Activated CD4-positive, alpha-beta T cell treated with anti-CD3 and anti-CD28 coated beads, Interleukin-2, amount 10 ng/mL, durations not matched to agents 7 days and 5 days (primary cell): Measurements from ENCODE around the gene CLCA1. TPM values are rescaled to one million over a fixed set of nuclear protein-coding genes. Genes with fewer than 3 reads are reported as not detected.
"Not testable (repeated sequence)": the region's sequence is repeated elsewhere in the genome, so short reads cannot be mapped to it uniquely, and the experiment has no call there.

Experiments
- CTCF ChIA-PET: fragments of 350-600 bp; sonication (Branson Sonifier 250); formaldehyde crosslinking; loops from one replicate; lab custom pipeline; 2021; ENCODE audit warnings: antibody characterized with exemption; lab: Charles Lee
- POLR2A ChIA-PET: fragments of 350-600 bp; sonication (Branson Sonifier 250); formaldehyde crosslinking; loops from one replicate; lab custom pipeline; 2021; ENCODE audit warnings: antibody characterized with exemption; lab: Charles Lee
- DNase-seq: peaks from one replicate; pipeline ENCODE4 v3.0.0-alpha.2; 2020
- H3K27ac Mint-ChIP-seq: one replicate; pipeline ENCODE4 v1.8.0; 2021; ENCODE audit warnings: mild to moderate bottlenecking, moderate library complexity, mixed read lengths
- H3K27me3 Mint-ChIP-seq: one replicate; pipeline ENCODE4 v1.8.0; 2021; ENCODE audit warnings: mixed read lengths
- H3K36me3 Mint-ChIP-seq: one replicate; pipeline ENCODE4 v1.8.0; 2021; ENCODE audit warnings: low read depth, mixed read lengths
- H3K4me1 Mint-ChIP-seq: one replicate; pipeline ENCODE4 v1.8.0; 2021; ENCODE audit warnings: mixed read lengths
- H3K4me3 Mint-ChIP-seq: one replicate; pipeline ENCODE4 v1.8.0; 2021; ENCODE audit warnings: mild to moderate bottlenecking, moderate library complexity, mixed read lengths
- H3K9me3 Mint-ChIP-seq: one replicate; pipeline ENCODE4 v1.8.0; 2021; ENCODE audit warnings: mixed read lengths
- total RNA-seq, 2 experiments: library from RNA; stranded (reverse); gene quantifications; one replicate each; pipeline ENCODE4 v1.2.3, GENCODE V29; 2021

CLCA1 gene
- total RNA-seq, 2 experiments from 2014 or later = not detected

DNA sequence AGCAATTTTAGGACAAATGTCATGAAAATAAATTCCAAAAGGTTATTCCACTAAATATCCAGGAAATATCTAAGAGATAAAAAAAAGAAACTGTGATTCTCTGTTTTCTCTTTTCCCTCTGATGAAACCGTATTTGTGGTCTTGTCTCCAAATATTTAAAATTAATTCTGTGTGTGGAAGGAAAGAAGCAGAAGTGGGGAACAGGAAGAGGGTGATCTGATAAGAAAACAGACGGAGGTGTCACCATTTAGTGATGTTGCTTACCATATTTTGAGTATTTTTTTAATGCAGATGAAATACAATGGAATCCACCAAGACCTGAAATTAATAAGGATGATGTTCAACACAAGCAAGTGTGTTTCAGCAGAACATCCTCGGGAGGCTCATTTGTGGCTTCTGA lies 29.6 kb downstream of the CLCA1 start:
- Mint-ChIP-seq H3K27ac (no peak overlapping the region), H3K9me3 (no peaks in the 10 kb centered on the region), H3K4me3 (no peak overlapping the region), H3K36me3 (no peaks in the 10 kb centered on the region), H3K27me3 (peaks cover 14% of the 10 kb centered on the region), H3K4me1 (peaks cover 12% of the 10 kb centered on the region)
- DNase-seq = no peak
- POLR2A ChIA-PET = no interaction called here
- CTCF ChIA-PET = interaction anchor here (1.2 kb wide), 1 partner anchor 153 kb away, joined by 3 read pairs; no protein-coding TSS in a partner anchor

DNA sequence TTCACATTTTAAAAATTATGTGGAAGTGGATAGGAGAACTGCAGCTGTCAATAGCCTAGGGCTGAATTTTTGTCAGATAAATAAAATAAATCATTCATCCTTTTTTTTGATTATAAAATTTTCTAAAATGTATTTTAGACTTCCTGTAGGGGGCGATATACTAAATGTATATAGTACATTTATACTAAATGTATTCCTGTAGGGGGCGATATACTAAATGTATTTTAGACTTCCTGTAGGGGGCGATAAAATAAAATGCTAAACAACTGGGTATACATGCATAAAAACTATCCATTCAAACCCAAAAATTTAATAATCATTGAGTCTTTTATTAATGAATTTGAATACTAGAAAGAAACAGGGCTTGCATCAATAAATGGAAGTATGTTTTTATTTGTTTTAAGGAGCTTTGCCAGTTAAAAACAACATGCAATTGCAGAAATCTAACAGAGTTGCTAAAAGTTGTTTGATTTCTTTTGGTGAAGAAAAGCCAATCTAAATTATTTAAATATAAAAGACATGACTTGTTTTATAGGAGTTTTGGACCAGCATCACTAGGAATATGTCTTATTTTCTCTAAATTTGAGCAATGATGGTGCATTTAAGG lies 31.4 kb downstream of the CLCA1 start:
- Mint-ChIP-seq H3K36me3 (no peaks in the 10 kb centered on the region), H3K9me3 (no peaks in the 10 kb centered on the region), H3K4me3 (no peak overlapping the region), H3K27me3 (peaks cover 20% of the 10 kb centered on the region), H3K27ac (no peak overlapping the region), H3K4me1 (peaks cover 15% of the 10 kb centered on the region)
- DNase-seq = no peak
- ChIA-PET CTCF (interaction anchor here (0.7 to 2.0 kb wide), 8 partner anchors 10 to 253 kb away, joined by 3 to 8 read pairs (median 3); no protein-coding TSS in a partner anchor), POLR2A (no interaction called here)

DNA sequence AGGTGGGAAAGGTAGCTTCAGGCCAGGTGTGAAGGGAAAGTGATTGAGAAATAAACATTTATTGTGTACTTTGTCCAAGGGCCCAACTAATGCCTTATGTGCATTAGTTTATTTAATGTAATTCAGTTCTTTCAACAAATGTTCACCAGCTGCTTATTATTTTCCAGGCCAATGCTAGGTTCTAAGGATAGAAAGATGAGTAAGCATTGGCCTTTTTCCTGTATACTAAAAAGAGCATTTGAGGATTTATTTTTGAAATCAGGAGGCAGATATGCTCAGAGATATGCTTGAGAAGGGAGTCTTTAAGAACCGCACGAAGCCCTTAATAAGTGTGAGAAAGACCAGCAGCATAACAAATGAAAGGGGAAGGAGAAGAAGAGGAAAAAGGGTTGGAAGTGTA lies 32.0 kb downstream of the CLCA1 start:
- Mint-ChIP-seq H3K9me3 (no peaks in the 10 kb centered on the region), H3K27me3 (peaks cover 25% of the 10 kb centered on the region), H3K27ac (no peak overlapping the region), H3K4me3 (no peak overlapping the region), H3K4me1 (peaks cover 15% of the 10 kb centered on the region), H3K36me3 (no peaks in the 10 kb centered on the region)
- CTCF ChIA-PET = interaction anchor here (0.5 to 2.0 kb wide), 7 partner anchors 9 to 253 kb away, joined by 3 to 8 read pairs (median 3); no protein-coding TSS in a partner anchor
- DNase-seq = no peak
- POLR2A ChIA-PET = no interaction called here

DNA sequence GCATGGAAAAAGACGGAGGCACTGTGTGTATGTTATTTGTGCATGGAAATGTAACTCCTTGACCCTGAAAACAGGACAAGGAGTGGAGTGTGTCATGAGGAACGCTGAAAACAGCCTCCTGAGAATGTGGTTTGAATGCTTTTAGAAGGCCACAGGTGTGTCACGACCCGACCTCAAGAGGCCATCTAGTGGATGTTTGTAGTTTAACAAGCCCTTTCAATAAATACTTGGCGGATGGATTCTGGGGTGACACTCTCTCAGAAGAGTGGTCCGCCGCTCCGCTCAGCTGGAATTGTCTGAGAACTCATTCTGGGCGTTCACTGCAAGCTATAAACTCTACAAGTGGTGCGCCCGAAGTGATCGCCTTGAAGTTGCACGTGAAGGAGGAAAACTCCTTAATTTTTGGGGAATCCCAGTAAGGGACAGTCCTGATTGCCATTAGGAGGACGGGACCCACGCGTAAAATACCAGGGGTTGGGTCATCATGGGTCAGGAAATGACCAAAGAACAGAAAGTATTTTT lies 33.5 kb downstream of the CLCA1 start:
- H3K27ac Mint-ChIP-seq = peak overlapping the region; percentile 25
- H3K4me3 Mint-ChIP-seq = peak overlapping the region; percentile 61
- H3K9me3 Mint-ChIP-seq, POLR2A ChIA-PET, H3K36me3 Mint-ChIP-seq: not testable (repeated sequence)
- peaks cover 25% of the 10 kb centered on the region for H3K27me3 Mint-ChIP-seq
- peaks cover 15% of the 10 kb centered on the region for H3K4me1 Mint-ChIP-seq
- CTCF ChIA-PET = interaction anchor here (0.7 to 1.5 kb wide), 4 partner anchors 29 to 122 kb away, joined by 3 to 6 read pairs (median 4); no protein-coding TSS in a partner anchor
- DNase-seq = peak; percentile 53

DNA sequence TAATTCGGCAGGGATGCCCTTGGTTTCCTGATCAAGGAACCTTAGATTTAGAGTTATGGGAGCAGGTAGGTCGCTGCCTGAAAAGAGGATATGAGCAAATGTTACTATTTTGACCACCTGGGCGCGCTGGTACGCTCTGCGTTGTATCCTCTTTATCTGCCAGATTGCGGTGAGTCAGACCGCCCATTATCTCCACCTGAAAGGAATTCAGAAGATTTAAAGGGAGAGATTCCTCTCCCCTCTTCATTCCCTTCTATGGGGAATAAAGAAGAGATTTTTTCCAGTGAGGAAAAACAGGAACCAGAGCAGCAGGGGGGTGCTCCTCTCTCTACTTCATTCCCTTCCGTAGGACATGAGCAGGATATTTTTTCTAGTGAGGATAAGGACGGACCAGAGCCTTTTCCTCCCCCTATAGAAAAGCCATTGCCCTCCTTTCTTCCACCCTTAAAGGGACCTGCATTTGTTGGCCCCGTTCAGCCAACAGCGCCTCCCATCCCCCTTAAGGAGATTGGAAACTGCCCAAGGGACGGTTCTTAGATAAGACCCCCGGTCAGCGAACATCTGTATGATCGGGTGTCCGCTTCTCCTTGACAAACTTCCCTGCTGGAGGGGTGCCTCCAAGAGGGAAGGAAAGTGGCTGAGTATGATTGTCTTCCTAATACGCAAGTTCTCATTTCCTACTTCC lies 34.1 kb downstream of the CLCA1 start:
- H3K4me3 Mint-ChIP-seq = peak overlapping the region; percentile 61
- H3K27ac Mint-ChIP-seq = no peak overlapping the region
- H3K36me3 Mint-ChIP-seq = no peaks in the 10 kb centered on the region
- no peaks in the 10 kb centered on the region for H3K9me3 Mint-ChIP-seq
- no peak for DNase-seq
- ChIA-PET POLR2A (no interaction called here), CTCF (interaction anchor here (1.1 to 1.5 kb wide), 3 partner anchors 30 to 202 kb away, joined by 3 to 6 read pairs (median 6); partner anchors contain the start of gene SH3GLB1)
- peaks cover 14% of the 10 kb centered on the region for H3K4me1 Mint-ChIP-seq
- H3K27me3 Mint-ChIP-seq = peaks cover 23% of the 10 kb centered on the region

DNA sequence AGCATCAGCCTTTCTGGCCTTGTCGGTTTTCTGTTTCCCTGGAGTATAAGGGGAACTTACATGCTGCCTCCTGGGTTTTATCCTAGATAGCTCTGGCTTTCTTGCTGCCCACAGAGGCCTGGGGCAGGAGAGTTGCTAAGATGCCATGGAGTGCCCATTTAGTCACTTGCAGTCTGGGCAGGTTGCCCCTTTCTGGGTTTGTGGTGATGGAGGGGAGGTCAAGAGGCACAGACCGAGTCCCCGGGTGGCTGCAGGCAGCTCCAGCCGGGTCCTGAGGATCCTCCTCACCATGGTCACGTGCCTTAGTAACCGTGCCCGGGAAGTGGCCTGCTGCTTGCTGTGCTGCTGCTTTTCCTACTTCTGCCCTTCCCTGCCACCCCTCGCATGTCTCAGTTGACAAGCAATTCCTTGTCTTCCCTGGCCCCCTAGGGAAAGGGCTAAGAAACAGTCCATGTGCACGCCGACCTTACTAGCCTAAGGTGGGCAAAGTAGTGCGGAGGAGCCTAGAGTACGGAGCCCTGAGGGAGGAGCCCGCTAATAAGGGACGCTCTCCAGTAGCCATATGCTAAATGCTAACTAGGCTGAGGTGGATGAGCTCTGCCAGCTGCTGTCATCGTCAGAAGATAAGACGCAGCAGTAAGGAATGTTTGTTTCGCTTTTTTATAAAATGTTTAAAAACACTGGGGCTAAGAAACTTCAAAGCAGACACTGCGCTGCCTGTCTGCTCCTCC lies 34.8 kb downstream of the CLCA1 start:
- Mint-ChIP-seq H3K36me3 (no peaks in the 10 kb centered on the region), H3K27me3 (peaks cover 18% of the 10 kb centered on the region), H3K4me1 (peaks cover 12% of the 10 kb centered on the region), H3K4me3 (no peak overlapping the region), H3K27ac (peak overlapping the region; percentile 48), H3K9me3 (no peaks in the 10 kb centered on the region)
- no peak for DNase-seq
- POLR2A ChIA-PET = no interaction called here
- CTCF ChIA-PET = interaction anchor here (0.9 to 1.5 kb wide), 3 partner anchors 22 to 201 kb away, joined by 3 to 8 read pairs (median 6); partner anchors contain the start of gene SH3GLB1

DNA sequence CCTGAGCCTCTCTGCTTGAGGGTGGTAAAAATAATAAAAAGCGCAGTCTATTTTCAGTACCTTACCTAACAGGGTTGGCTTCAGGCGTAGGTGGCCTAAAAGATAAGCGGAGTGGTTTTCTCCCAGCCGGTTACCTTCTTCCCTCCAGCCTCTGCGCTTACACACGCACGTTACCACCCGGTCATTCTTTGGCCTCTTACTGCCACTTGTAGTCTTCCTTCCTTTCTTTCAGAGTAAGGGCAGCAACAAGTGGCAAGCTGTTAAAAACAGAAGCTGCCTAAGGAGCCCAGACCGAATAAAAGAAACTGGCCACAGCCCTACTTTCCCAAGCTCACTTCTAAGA lies 35.4 kb downstream of the CLCA1 start:
- H3K9me3 Mint-ChIP-seq = no peaks in the 10 kb centered on the region
- ChIA-PET CTCF (interaction anchor here (0.8 to 1.5 kb wide), 4 partner anchors 23 to 201 kb away, joined by 3 to 8 read pairs (median 4); partner anchors contain the start of gene SH3GLB1), POLR2A (no interaction called here)
- H3K4me1 Mint-ChIP-seq = peaks cover 12% of the 10 kb centered on the region
- H3K27me3 Mint-ChIP-seq = peaks cover 13% of the 10 kb centered on the region
- H3K4me3 Mint-ChIP-seq = no peak overlapping the region
- no peak for DNase-seq
- H3K27ac Mint-ChIP-seq = no peak overlapping the region
- H3K36me3 Mint-ChIP-seq = no peaks in the 10 kb centered on the region

DNA sequence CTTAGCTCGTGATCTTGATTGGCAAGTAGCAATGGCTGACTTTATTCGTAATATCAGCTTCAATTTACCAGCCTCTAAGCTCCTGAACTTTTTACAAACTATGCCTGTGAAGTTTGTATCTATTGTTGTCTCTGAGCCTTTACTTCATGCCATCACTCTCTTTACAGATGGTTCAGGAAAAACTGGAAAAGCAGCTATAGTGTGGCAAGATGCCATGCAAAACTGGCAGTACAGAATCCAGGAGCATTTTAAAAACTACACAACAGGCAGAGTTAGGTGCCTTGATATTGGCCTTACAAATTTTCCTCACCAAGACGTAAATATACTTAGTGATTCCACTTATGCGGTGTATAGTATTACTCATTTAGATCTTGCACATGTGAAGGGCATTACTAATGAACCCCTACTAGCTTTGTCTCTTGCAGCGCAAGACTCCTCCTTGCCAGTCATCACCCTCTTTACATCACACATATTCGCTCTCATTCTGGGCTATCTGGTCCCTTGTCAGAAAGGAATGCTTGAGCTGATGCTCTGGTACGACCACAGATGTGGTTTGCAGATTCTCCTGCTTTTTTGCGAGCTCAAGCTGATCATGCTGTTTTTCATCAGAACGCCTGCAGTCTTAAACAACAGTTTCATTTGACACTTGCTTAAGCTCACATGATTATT lies 36.3 kb downstream of the CLCA1 start:
- Mint-ChIP-seq H3K36me3 (no peaks in the 10 kb centered on the region), H3K4me3 (no peak overlapping the region), H3K27me3 (peaks cover 11% of the 10 kb centered on the region), H3K4me1 (peaks cover 12% of the 10 kb centered on the region), H3K27ac (no peak overlapping the region), H3K9me3 (no peaks in the 10 kb centered on the region)
- DNase-seq = no peak
- ChIA-PET POLR2A (no interaction called here), CTCF (interaction anchor here (0.8 to 1.5 kb wide), 4 partner anchors 23 to 200 kb away, joined by 3 to 8 read pairs (median 3); no protein-coding TSS in a partner anchor)

DNA sequence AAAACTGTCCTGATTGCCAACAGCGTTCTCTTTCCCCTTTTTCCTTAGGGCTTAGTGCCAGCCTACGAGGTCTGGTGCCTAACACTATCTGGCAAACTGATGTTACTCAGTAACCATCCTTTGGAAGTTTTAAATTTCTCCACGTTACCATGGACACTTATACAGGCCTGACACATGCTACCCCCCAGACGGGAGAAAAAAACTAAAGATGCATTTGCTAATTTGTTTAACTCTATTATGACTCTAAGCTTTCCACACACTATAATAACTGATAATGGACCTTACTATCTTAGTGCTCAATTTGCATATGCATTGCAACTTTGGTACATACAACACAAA lies 36.8 kb downstream of the CLCA1 start:
- no peak for DNase-seq
- H3K4me1 Mint-ChIP-seq = peaks cover 12% of the 10 kb centered on the region
- no peak overlapping the region for H3K27ac Mint-ChIP-seq
- no peaks in the 10 kb centered on the region for H3K36me3 Mint-ChIP-seq
- CTCF ChIA-PET = interaction anchor here (0.9 kb wide), 1 partner anchor 200 kb away, joined by 3 read pairs; no protein-coding TSS in a partner anchor
- no peak overlapping the region for H3K4me3 Mint-ChIP-seq
- no peaks in the 10 kb centered on the region for H3K9me3 Mint-ChIP-seq
- peaks cover 11% of the 10 kb centered on the region for H3K27me3 Mint-ChIP-seq
- POLR2A ChIA-PET = no interaction called here

DNA sequence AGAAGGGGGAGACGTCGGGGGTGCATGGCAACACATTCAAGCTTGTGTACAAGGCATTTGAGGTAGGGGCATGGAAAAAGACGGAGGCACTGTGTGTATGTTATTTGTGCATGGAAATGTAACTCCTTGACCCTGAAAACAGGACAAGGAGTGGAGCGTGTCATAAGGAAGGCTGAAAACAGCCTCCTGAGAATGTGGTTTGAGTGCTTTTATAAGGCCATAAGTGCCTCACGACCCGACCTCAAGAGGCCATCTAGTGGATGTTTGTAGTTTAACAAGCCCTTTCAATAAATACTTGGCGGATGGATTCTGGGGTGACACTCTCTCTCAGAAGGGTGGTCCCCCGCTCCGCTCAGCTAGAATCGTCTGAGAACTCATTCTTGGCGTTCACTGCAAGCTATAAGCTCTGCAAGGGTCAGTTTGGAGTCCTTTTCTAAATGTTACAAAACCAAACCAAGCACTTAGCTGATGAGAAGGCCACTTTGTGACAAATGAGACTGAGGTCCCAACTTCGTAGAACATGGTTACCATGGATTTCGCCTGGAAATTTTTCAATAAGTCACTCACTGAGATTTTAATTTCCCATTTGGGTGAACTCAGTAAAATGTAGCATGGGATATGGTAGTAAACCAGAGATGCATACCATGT lies 39.3 kb downstream of the CLCA1 start:
- ChIA-PET POLR2A (no interaction called here), CTCF (interaction anchor here (0.6 kb wide), 1 partner anchor 469 kb away, joined by 3 read pairs; no protein-coding TSS in a partner anchor)
- Mint-ChIP-seq H3K4me3 (no peak overlapping the region), H3K36me3 (no peaks in the 10 kb centered on the region), H3K27me3 (peaks cover 11% of the 10 kb centered on the region), H3K27ac (no peak overlapping the region), H3K4me1 (peaks cover 3% of the 10 kb centered on the region), H3K9me3 (no peaks in the 10 kb centered on the region)
- DNase-seq = peak; percentile 28

DNA sequence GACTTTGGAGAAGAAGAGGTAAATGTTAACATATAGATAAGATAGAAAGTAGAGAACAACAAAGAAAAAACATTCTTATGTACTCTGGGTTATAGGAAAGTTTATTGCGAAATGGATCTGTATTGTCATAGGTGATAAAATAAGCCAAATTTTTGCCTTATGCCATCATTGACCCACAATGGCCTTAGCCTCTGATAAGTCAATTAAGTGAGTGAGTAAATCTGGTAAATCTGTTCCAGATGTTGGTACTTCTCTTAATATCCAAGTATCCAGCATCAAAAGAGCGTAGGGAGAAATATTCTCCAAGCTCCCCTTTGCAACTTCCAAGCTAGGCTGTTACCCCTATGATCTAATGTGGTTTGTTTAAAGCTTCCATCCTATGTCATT lies 39.8 kb downstream of the CLCA1 start:
- H3K9me3 Mint-ChIP-seq = no peaks in the 10 kb centered on the region
- ChIA-PET CTCF (interaction anchor here (0.6 kb wide), 1 partner anchor 470 kb away, joined by 3 read pairs; no protein-coding TSS in a partner anchor), POLR2A (no interaction called here)
- H3K4me1 Mint-ChIP-seq = peaks cover 3% of the 10 kb centered on the region
- DNase-seq = no peak
- H3K36me3 Mint-ChIP-seq = no peaks in the 10 kb centered on the region
- H3K4me3 Mint-ChIP-seq = no peak overlapping the region
- H3K27ac Mint-ChIP-seq = no peak overlapping the region
- peaks cover 11% of the 10 kb centered on the region for H3K27me3 Mint-ChIP-seq

DNA sequence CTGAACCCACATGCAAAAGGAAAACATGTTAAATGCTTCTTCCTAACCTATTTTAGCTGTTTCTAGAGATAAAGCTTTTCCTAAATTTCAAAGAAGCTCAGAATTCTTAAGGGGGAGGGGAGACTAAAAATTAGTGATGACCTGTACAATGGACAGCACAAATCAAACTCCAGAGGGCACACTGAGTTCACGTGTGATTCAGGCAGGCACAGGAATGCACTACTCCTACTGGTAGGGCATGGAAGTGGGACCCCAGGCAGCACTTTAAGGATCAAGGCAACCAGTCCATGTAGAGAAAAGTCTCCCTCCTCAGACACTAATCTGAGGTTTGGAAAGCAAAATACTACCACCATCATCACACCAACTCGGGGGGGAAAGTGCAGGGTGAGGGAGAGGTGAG lies 46.9 kb downstream of the CLCA1 start:
- H3K27ac Mint-ChIP-seq = no peak overlapping the region
- CTCF ChIA-PET = no interaction called here
- no peaks in the 10 kb centered on the region for H3K36me3 Mint-ChIP-seq
- POLR2A ChIA-PET = no interaction called here
- H3K27me3 Mint-ChIP-seq = peaks cover 1% of the 10 kb centered on the region
- no peak for DNase-seq
- no peaks in the 10 kb centered on the region for H3K4me1 Mint-ChIP-seq
- H3K4me3 Mint-ChIP-seq = no peak overlapping the region
- no peaks in the 10 kb centered on the region for H3K9me3 Mint-ChIP-seq
